ENCODE results near the gene DZIP1L.

Gene DZIP1L

GRCh38 chr3:138047596-138048158, 67.7 kb downstream of the DZIP1L start:
- TF ChIP-seq CTCF (IDR thresholded peaks at IDR 0.05; ENCODE audit: borderline replicate concordance, insufficient read depth, low read depth, low read length): no peak

GRCh38 chr3:138046955-138047354, 68.5 kb downstream of the DZIP1L start:
- TF ChIP-seq CTCF (IDR thresholded peaks at IDR 0.05; ENCODE audit: borderline replicate concordance, insufficient read depth, low read depth, low read length): no peak
- H3K4me3 ChIP-seq (ENCODE audit: low read depth, low read length): no peak overlapping the region

More at GRCh38 chr3:138047596-138048158, 67.7 kb downstream of the DZIP1L start:
- no peak overlapping the region for H3K4me3 ChIP-seq (ENCODE audit: low read depth, low read length)

GRCh38 chr3:138046085-138046484, 69.3 kb downstream of the DZIP1L start:
- no peak overlapping the region for H3K4me3 ChIP-seq (ENCODE audit: low read depth, low read length)
- TF ChIP-seq CTCF (IDR thresholded peaks at IDR 0.05; ENCODE audit: borderline replicate concordance, insufficient read depth, low read depth, low read length): no peak

GRCh38 chr3:138043266-138044029, 72.0 kb downstream of the DZIP1L start:
- H3K4me3 ChIP-seq (ENCODE audit: low read depth, low read length): no peak overlapping the region
- no peak for TF ChIP-seq CTCF (IDR thresholded peaks at IDR 0.05; ENCODE audit: borderline replicate concordance, insufficient read depth, low read depth, low read length)

GRCh38 chr3:138042043-138042442, 73.4 kb downstream of the DZIP1L start:
- H3K4me3 ChIP-seq (ENCODE audit: low read depth, low read length): no peak overlapping the region
- TF ChIP-seq CTCF (IDR thresholded peaks at IDR 0.05; ENCODE audit: borderline replicate concordance, insufficient read depth, low read depth, low read length): no peak

GRCh38 chr3:138038725-138039462, 76.5 kb downstream of the DZIP1L start:
- TF ChIP-seq CTCF (IDR thresholded peaks at IDR 0.05; ENCODE audit: borderline replicate concordance, insufficient read depth, low read depth, low read length): no peak
- no peak overlapping the region for H3K4me3 ChIP-seq (ENCODE audit: low read depth, low read length)

All from GM12875 (cell line).